GM12878 (cell line): Measurements from ENCODE around the gene QSOX2. TPM values are rescaled to one million over a fixed set of nuclear protein-coding genes. Genes with fewer than 3 reads are reported as not detected.

Source experiments
- ATAC-seq: fragments of 200-7000 bp; cut with Tn5 transposase; 3 replicates; pipeline ENCODE4 v1.9.1; 2020; ENCODE audit warnings: mild to moderate bottlenecking, moderate library complexity
- BruUV-seq: library from RNA; stranded (reverse); fragments of 400-500 nt; replicated peaks from 2 replicates; lab custom pipeline; 2021; lab: Mats Ljungman, UMichigan
- CTCF ChIA-PET: fragments of 300-600 bp; sonication (Branson Sonifier 250); formaldehyde crosslinking; extraction: SDS; loops from one replicate; lab custom pipeline; 2021; ENCODE audit warnings: inconsistent platforms; lab: Yijun Ruan, JAX
- POLR2A ChIA-PET: fragments of 350-600 bp; formaldehyde crosslinking; extraction: SDS; loops from one replicate; lab custom pipeline; 2021; ENCODE audit warnings: inconsistent platforms; lab: Charles Lee
- RAD21 ChIA-PET: fragments of 300-600 bp; sonication (Branson Sonifier 250); formaldehyde crosslinking; loops from one replicate; lab custom pipeline; 2023; ENCODE audit warnings: antibody characterized with exemption; ENCODE audit not compliant: unreplicated experiment; lab: Charles Lee
- SMC1A ChIA-PET: fragments of 300-600 bp; sonication (Branson Sonifier 250); formaldehyde crosslinking; loops from one replicate; lab custom pipeline; 2023; ENCODE audit not compliant: unreplicated experiment, uncharacterized antibody; lab: Charles Lee
- DNase-seq: peaks from one replicate; pipeline ENCODE4 v3.0.0-alpha.2; 2011; ENCODE audit warnings: low read depth, low spot score
- FAIRE-seq: peaks from 3 replicates; lab custom pipeline; 2011; peaks lifted over from hg19 to GRCh38; lab: Jason Lieb, UNC
- H2AFZ ChIP-seq: 2 replicates; pipeline ENCODE4 v1.6.0; 2011; ENCODE audit warnings: low read depth, low read length, control low read depth; ENCODE audit not compliant: control insufficient read depth
- H3K27ac ChIP-seq: 2 replicates; pipeline ENCODE4 v1.5.1; 2011; ENCODE audit warnings: control low read depth; ENCODE audit not compliant: control insufficient read depth, insufficient read depth
- H3K27me3 ChIP-seq, 2 experiments: replicated peaks in 1 of 2; 2 replicates each; pipeline versions ENCODE4 v1.6.0 to v1.6.1; 2011; ENCODE audit warnings: low read length in 1 of 2; ENCODE audit not compliant: control insufficient read depth in 2 of 2, insufficient read depth in 2 of 2
- H3K36me3 ChIP-seq, 2 experiments: 2 replicates each; pipeline ENCODE4 v1.5.1; 2011; ENCODE audit warnings: low read length in 1 of 2; ENCODE audit not compliant: control insufficient read depth in 2 of 2, insufficient read depth in 2 of 2
- H3K4me1 ChIP-seq: 2 replicates; pipeline ENCODE4 v1.6.1; 2011; ENCODE audit warnings: mild to moderate bottlenecking, low read length, moderate library complexity, mixed read lengths; ENCODE audit not compliant: control insufficient read depth, insufficient read depth
- H3K4me2 ChIP-seq: 2 replicates; pipeline ENCODE4 v1.6.0; 2011; ENCODE audit warnings: control low read depth; ENCODE audit not compliant: control insufficient read depth, insufficient read depth
- H3K4me3 ChIP-seq: fragments of 200-600 bp; sonication (generic); 2 replicates; pipeline ENCODE4 v1.5.1; 2016
- H3K79me2 ChIP-seq: 2 replicates; pipeline ENCODE4 v1.6.0; 2011; ENCODE audit warnings: low read length; ENCODE audit not compliant: control insufficient read depth, insufficient read depth
- H3K9ac ChIP-seq: 2 replicates; pipeline ENCODE4 v1.8.0; 2011; ENCODE audit warnings: low read length, control low read depth, mixed read lengths; ENCODE audit not compliant: control insufficient read depth, insufficient read depth
- H3K9me3 ChIP-seq: replicated peaks from 3 replicates; pipeline ENCODE4 v1.5.1; 2011; ENCODE audit warnings: mild to moderate bottlenecking, low read length; ENCODE audit not compliant: control insufficient read depth, insufficient read depth
- H4K20me1 ChIP-seq: 2 replicates; pipeline ENCODE4 v1.6.0; 2011; ENCODE audit not compliant: control insufficient read depth, insufficient read depth
- CREM ChIP-seq: IDR thresholded peaks from 2 replicates; pipeline ENCODE4 v1.6.1; 2014; ENCODE audit warnings: antibody characterized with exemption, low read depth
- ETV6 ChIP-seq, 2 experiments: fragments of 450-650 bp in 1 of 2; IDR thresholded peaks in 1 of 2; conservative IDR thresholded peaks in 1 of 2; 2 replicates each; pipeline ENCODE4 v1.6.1; 2014; ENCODE audit warnings: antibody characterized with exemption in 1 of 2, borderline replicate concordance in 1 of 2, low read depth in 1 of 2, mild to moderate bottlenecking in 1 of 2, moderate library complexity in 1 of 2
- EZH2 ChIP-seq: IDR thresholded peaks from 2 replicates; pipeline ENCODE4 v1.6.1; 2012; ENCODE audit warnings: low read depth, mild to moderate bottlenecking, control low read depth, inconsistent platforms, low read length, borderline replicate concordance; ENCODE audit not compliant: control insufficient read depth
- FOXK2 ChIP-seq: fragments of 450-650 bp; IDR thresholded peaks from 2 replicates; pipeline ENCODE4 v1.6.1; 2017; ENCODE audit warnings: mild to moderate bottlenecking, moderate library complexity
- JUND ChIP-seq: IDR thresholded peaks from 2 replicates; pipeline ENCODE4 v1.6.1; 2012; ENCODE audit warnings: low read depth, mild to moderate bottlenecking, low read length, improper control_type of control experiment, moderate library complexity
- KLF5 ChIP-seq: fragments of 450-650 bp; IDR thresholded peaks from 2 replicates; pipeline ENCODE4 v1.6.1; 2014; ENCODE audit warnings: mild to moderate bottlenecking; ENCODE audit not compliant: partially characterized antibody
- MEF2B ChIP-seq: fragments of 450-650 bp; IDR thresholded peaks from 2 replicates; pipeline ENCODE4 v1.6.1; 2018; ENCODE audit warnings: mild to moderate bottlenecking, moderate library complexity; ENCODE audit not compliant: partially characterized antibody, poor library complexity, severe bottlenecking
- MYB ChIP-seq: fragments of 150-350 bp; IDR thresholded peaks from 2 replicates; pipeline ENCODE4 v1.6.1; 2014; ENCODE audit warnings: mild to moderate bottlenecking, low read depth, low read length, borderline replicate concordance
- NFYA ChIP-seq: IDR thresholded peaks from 2 replicates; pipeline ENCODE4 v1.6.1; 2011; ENCODE audit warnings: low read depth, mild to moderate bottlenecking, low read length, improper control_type of control experiment, borderline replicate concordance
- NKRF ChIP-seq: fragments of 450-650 bp; conservative IDR thresholded peaks from 2 replicates; pipeline ENCODE4 v1.6.1; 2017; ENCODE audit warnings: mild to moderate bottlenecking, moderate library complexity
- PKNOX1 ChIP-seq: fragments of 450-650 bp; IDR thresholded peaks from 2 replicates; pipeline ENCODE4 v1.6.1; 2016; ENCODE audit warnings: mild to moderate bottlenecking
- REST ChIP-seq: IDR thresholded peaks from 2 replicates; pipeline ENCODE4 v1.6.1; 2012; ENCODE audit warnings: mild to moderate bottlenecking, low read depth, low read length
- SMAD5 ChIP-seq: IDR thresholded peaks from 2 replicates; pipeline ENCODE4 v1.6.1; 2016; ENCODE audit warnings: antibody characterized with exemption, low read depth
- TARDBP ChIP-seq: IDR thresholded peaks from 2 replicates; pipeline ENCODE4 v1.6.1; 2016; ENCODE audit warnings: borderline replicate concordance
- WGBS: methylation state at CpG from one replicate; pipeline ENCODE4 v1.1.6; 2016; ENCODE audit warnings: low lambda C conversion rate; ENCODE audit not compliant: insufficient replicate concordance, insufficient coverage; ENCODE audit errors: missing lambda C conversion rate; 5-methylcytosine and 5-hydroxymethylcytosine counted together
- in situ Hi-C: fragments of 300-500 bp; cut with MboI; formaldehyde crosslinking; loops from 9 replicates; pipeline ENCODE4 v1.14.3; 2018; ENCODE audit warnings: mixed read lengths
- intact Hi-C: fragments of 100-400 bp; cut with micrococcal nuclease; formaldehyde crosslinking; loops from one replicate; pipeline ENCODE4 v1.14.2; 2022; ENCODE audit not compliant: unreplicated experiment
- polyA plus RNA-seq, 11 experiments: library from polyadenylated mRNA; depleted of rRNA in 4 of 11; unstranded in 6 of 11; stranded (reverse) in 5 of 11; fragments of >200 nt; fragmentation: Nextera tagmentation in 4 of 11; fragmentation: Illumina TruSeq in 1 of 11; extraction: Ambion mirVana in 4 of 11; extraction: Trizol in 1 of 11; gene quantifications; 1 replicate in 1 of 11; 2 replicates in 10 of 11; pipeline versions ENCODE4 v1.2.1 to v1.2.3, GENCODE V29; 2011 to 2016; ENCODE audit warnings: inconsistent platforms in 2 of 11, missing spikeins in 2 of 11, low read depth in 1 of 11
- total RNA-seq, 4 experiments: library from RNA; depleted of rRNA in 3 of 4; stranded (reverse); fragments of >200 nt in 3 of 4; fragmentation: Illumina TruSeq in 1 of 4; extraction: Trizol in 1 of 4; gene quantifications; 2 replicates each; pipeline versions ENCODE4 v1.2.1 to v1.2.3, GENCODE V29; 2013 to 2021

QSOX2 gene
- total and polyA plus RNA-seq, 10 of the 15 experiments (the other 5 are each of a cell fraction or from before 2014, with no cell fraction given), result 0.34 to 16.1 (median 8.2) TPM

- Histone ChIP-seq H3K79me2 (no peaks in the 10 kb centered on the region), H3K4me1 (no peaks in the 10 kb centered on the region), H3K4me2 (no peak overlapping the region), H3K9me3 (no peaks in the 10 kb centered on the region), H3K36me3 (peaks cover 0 to 3% of the 10 kb centered on the region in 2 experiments; a peak in 3 of 4 replicates), H2AFZ (no peak overlapping the region), H3K27ac (no peak overlapping the region), H3K9ac (no peak overlapping the region), H3K27me3 (peaks cover 2 to 4% of the 10 kb centered on the region in 2 experiments; a peak in 3 of 4 replicates), H3K4me3 (no peak overlapping the region), H4K20me1 (peaks cover 4% of the 10 kb centered on the region; the same call in 1 of the 2 replicates)
- no peak for TF ChIP-seq CREM
- TF ChIP-seq PKNOX1, result no peak
- TF ChIP-seq EZH2, result no peak
- TF ChIP-seq NFYA, result no peak
- TF ChIP-seq JUND, result no peak
- TF ChIP-seq MEF2B, result no peak
- TF ChIP-seq SMAD5, result no peak
- no peak for TF ChIP-seq FOXK2
- TF ChIP-seq TARDBP, result no peak
- no peak for TF ChIP-seq MYB
- no peak for TF ChIP-seq KLF5
- TF ChIP-seq ETV6 (conservative IDR thresholded peaks at IDR 0.05 in 1 of 2, IDR thresholded peaks at IDR 0.05 in 1 of 2; ENCODE audit: borderline replicate concordance in 1 of 2, low read depth in 1 of 2), result no peak
- TF ChIP-seq REST, result no peak
- no peak for TF ChIP-seq NKRF
- ChIA-PET RAD21 (no interaction called here), CTCF (interaction anchor here (1.7 kb wide), 1 partner anchor 37 kb away, joined by 4 read pairs; no protein-coding TSS in a partner anchor), POLR2A (no interaction called here), SMC1A (no interaction called here)
- in situ Hi-C loops, result no loop called here
- DNase-seq (no peak), ATAC-seq (no peak), FAIRE-seq (no peak)
- intact Hi-C loops, result no loop called here
- WGBS, result 88% methylated on average over 5 of the region's 5 CpGs
- no TSS peak for BruUV-seq
Observed at GRCh38 chr9:136205707-136205992, 40.0 kb downstream of the QSOX2 start.
